K562 (cell line): Measurements from ENCODE around the gene RXFP1. TPM values are rescaled to one million over a fixed set of nuclear protein-coding genes. Genes with fewer than 3 reads are reported as not detected.

Source experiments
- ATAC-seq: fragments of 200-7000 bp; cut with Tn5 transposase; 3 replicates; pipeline ENCODE4 v1.9.1; 2020; ENCODE audit warnings: moderate library complexity
- BruUV-seq: library from RNA; stranded (reverse); fragments of 400-500 nt; replicated peaks from 2 replicates; lab custom pipeline; 2021; lab: Mats Ljungman, UMichigan
- CTCF ChIA-PET: fragments of 300-600 bp; formaldehyde crosslinking; extraction: SDS; loops from one replicate; lab custom pipeline; 2021; ENCODE audit warnings: low intra/inter-chr PET ratio; lab: Yijun Ruan, JAX
- POLR2A ChIA-PET: fragments of 300-600, 350-650 bp; sonication (Branson Sonifier 250); formaldehyde crosslinking; extraction: SDS; loops from one replicate; lab custom pipeline; 2021; ENCODE audit warnings: antibody characterized with exemption, inconsistent platforms; lab: Yijun Ruan, JAX
- DNase-seq, 4 experiments: peaks; one replicate each; pipeline versions ENCODE4 v3.0.0 to v3.0.0-alpha.2; 2011 to 2018; ENCODE audit warnings: low spot score in 3 of 4, mixed read lengths in 3 of 4; ENCODE audit errors: extremely low read depth in 1 of 4
- FAIRE-seq: peaks from 2 replicates; lab custom pipeline; 2011; peaks lifted over from hg19 to GRCh38; lab: Jason Lieb, UNC
- H2AFZ ChIP-seq: 2 replicates; pipeline ENCODE4 v1.6.0; 2011; ENCODE audit warnings: low read depth, low read length, control low read depth, inconsistent platforms
- H3K27ac ChIP-seq: fragments of 200-600 bp; 3 replicates; pipeline ENCODE4 v1.8.0; 2011; ENCODE audit warnings: low read depth, mild to moderate bottlenecking, control low read depth, inconsistent platforms, low read length, moderate library complexity, mixed read lengths; ENCODE audit errors: extremely low read depth
- H3K27me3 ChIP-seq, 2 experiments: fragments of 300-600 bp in 1 of 2; 2 replicates in 1 of 2; 3 replicates in 1 of 2; pipeline versions ENCODE4 v1.6.0 to v1.8.0; 2011; ENCODE audit warnings: inconsistent platforms in 2 of 2, low read length in 2 of 2, mild to moderate bottlenecking in 1 of 2, mixed read lengths in 1 of 2, moderate library complexity in 1 of 2; ENCODE audit not compliant: control insufficient read depth in 2 of 2, insufficient read depth in 2 of 2
- H3K36me3 ChIP-seq: fragments of 300-600 bp; 3 replicates; pipeline ENCODE4 v1.8.0; 2011; ENCODE audit warnings: mild to moderate bottlenecking, low read length, inconsistent platforms; ENCODE audit not compliant: control insufficient read depth, insufficient read depth
- H3K4me1 ChIP-seq, 2 experiments: fragments of 200-600 bp in 1 of 2; replicated peaks in 1 of 2; 2 replicates in 1 of 2; 3 replicates in 1 of 2; pipeline versions ENCODE4 v1.5.1 to v1.8.0; 2011; ENCODE audit warnings: inconsistent platforms in 2 of 2, low read length in 2 of 2, mild to moderate bottlenecking in 1 of 2, mixed read lengths in 1 of 2, moderate library complexity in 1 of 2; ENCODE audit not compliant: control insufficient read depth in 2 of 2, insufficient read depth in 2 of 2
- H3K4me2 ChIP-seq: 2 replicates; pipeline ENCODE4 v1.6.1; 2011; ENCODE audit warnings: low read length, control low read depth, inconsistent platforms, mixed read lengths; ENCODE audit not compliant: insufficient read depth
- H3K4me3 ChIP-seq: fragments of 200-600 bp; sonication (generic), shearing (Covaris generic); 2 replicates; pipeline ENCODE4 v1.5.1; 2016; ENCODE audit warnings: control low read depth, inconsistent platforms
- H3K79me2 ChIP-seq: fragments of 200-600 bp; 3 replicates; pipeline ENCODE4 v1.8.0; 2011; ENCODE audit warnings: low read length, inconsistent platforms; ENCODE audit not compliant: control insufficient read depth, insufficient read depth
- H3K9ac ChIP-seq, 2 experiments: 2 replicates each; pipeline versions ENCODE4 v1.6.0 to v1.6.1; 2011; ENCODE audit warnings: low read depth in 2 of 2, low read length in 2 of 2, control low read depth in 1 of 2, inconsistent platforms in 1 of 2, mild to moderate bottlenecking in 1 of 2, mixed read lengths in 1 of 2; ENCODE audit not compliant: insufficient read depth in 1 of 2
- H3K9me1 ChIP-seq: one replicate; pipeline ENCODE4 v1.6.0; 2011; ENCODE audit warnings: inconsistent platforms, mild to moderate bottlenecking, low read length, moderate library complexity; ENCODE audit not compliant: control insufficient read depth, insufficient read depth
- H3K9me3 ChIP-seq: replicated peaks from 2 replicates; pipeline ENCODE4 v1.5.1; 2011; ENCODE audit warnings: low read depth, low read length, inconsistent platforms; ENCODE audit not compliant: control insufficient read depth, insufficient read depth
- H4K20me1 ChIP-seq: replicated peaks from 2 replicates; pipeline ENCODE4 v1.6.1; 2011; ENCODE audit warnings: low read length, inconsistent platforms, mixed read lengths; ENCODE audit not compliant: control insufficient read depth, insufficient read depth
- BACH1 ChIP-seq: fragments of 200-800 bp; sonication (Bioruptor generic); IDR thresholded peaks from 2 replicates; pipeline ENCODE4 v1.6.1; 2016; ENCODE audit warnings: missing genetic modification characterization, missing compliant biosample characterization
- CBFB ChIP-seq: sonication (generic); formaldehyde crosslinking; IDR thresholded peaks from 2 replicates; pipeline ENCODE4 v1.4.0; 2020; ENCODE audit warnings: mild to moderate bottlenecking, missing genetic modification reagents
- E2F3 ChIP-seq: fragments of 250-450 bp; sonication (Bioruptor Pico); IDR thresholded peaks from 2 replicates; pipeline ENCODE4 v1.4.0; 2020; ENCODE audit warnings: mild to moderate bottlenecking
- FUS ChIP-seq: fragments of 200-400 bp; formaldehyde crosslinking; optimal IDR thresholded peaks from 2 replicates; pipeline ENCODE3; 2017; ENCODE audit warnings: low read depth, low read length
- RAD21 ChIP-seq, 2 experiments: fragments of 250-450 bp in 1 of 2; fragments of 450-650 bp in 1 of 2; sonication (Bioruptor Pico) in 1 of 2; formaldehyde crosslinking in 1 of 2; IDR thresholded peaks in 1 of 2; conservative IDR thresholded peaks in 1 of 2; 2 replicates each; pipeline versions ENCODE4 v1.4.0 to v1.8.0; 2020 to 2022; ENCODE audit warnings: mild to moderate bottlenecking in 2 of 2, moderate library complexity in 1 of 2
- SPI1 ChIP-seq: IDR thresholded peaks from 2 replicates; pipeline ENCODE4 v1.6.1; 2011; ENCODE audit warnings: low read depth, low read length, control low read depth, borderline replicate concordance
- TBP ChIP-seq: optimal IDR thresholded peaks from 2 replicates; pipeline ENCODE3; 2011; ENCODE audit warnings: low read depth, low read length, improper control_type of control experiment
- ZNF174 ChIP-seq: fragments of 250-450 bp; sonication (Bioruptor Pico); IDR thresholded peaks from 2 replicates; pipeline ENCODE4 v1.4.0; 2020; ENCODE audit warnings: mild to moderate bottlenecking
- WGBS: fragments of 100-300 bp; shearing (Covaris generic); methylation state at CpG from one replicate; pipeline ENCODE4 v1.1.6; 2016; ENCODE audit warnings: low coverage, mixed read lengths; ENCODE audit not compliant: insufficient coverage; ENCODE audit errors: missing lambda C conversion rate; 5-methylcytosine and 5-hydroxymethylcytosine counted together
- in situ Hi-C: fragments of 300-500 bp; cut with MboI; formaldehyde crosslinking; loops from 4 replicates; pipeline ENCODE4 v1.15.0; 2018; ENCODE audit warnings: inconsistent platforms, mixed read lengths
- intact Hi-C: fragments of 100-400 bp; cut with micrococcal nuclease; formaldehyde crosslinking; loops from 2 replicates; pipeline ENCODE4 v1.14.2; 2022
- polyA plus RNA-seq, 8 experiments: library from polyadenylated mRNA; depleted of rRNA in 4 of 8; stranded (reverse) in 5 of 8; unstranded in 3 of 8; fragments of >200 nt; fragmentation: Nextera tagmentation in 2 of 8; fragmentation: Illumina TruSeq in 1 of 8; extraction: Ambion mirVana in 2 of 8; extraction: Trizol in 1 of 8; gene quantifications; 2 replicates each; pipeline versions ENCODE4 v1.2.1 to v1.2.3, GENCODE V29; 2011 to 2014; ENCODE audit warnings: inconsistent platforms in 1 of 8, missing spikeins in 1 of 8
- total RNA-seq, 7 experiments: library from RNA; depleted of rRNA in 6 of 7; stranded (reverse); fragments of >200 nt in 6 of 7; fragmentation: Illumina TruSeq in 2 of 7; extraction: Trizol in 2 of 7; gene quantifications; 2 replicates each; pipeline versions ENCODE4 v1.2.1 to v1.2.3, GENCODE V29; 2011 to 2021; ENCODE audit warnings: low replicate concordance in 1 of 7
- TF ChIP-seq, protein P1 (sequence below), 2 experiments: IDR thresholded peaks; 2 replicates each; pipeline ENCODE4 v1.6.1; 2011; ENCODE audit warnings: borderline replicate concordance in 1 of 2, control low read depth in 1 of 2, low read depth in 1 of 2, low read length in 1 of 2, mild to moderate bottlenecking in 1 of 2, mixed read lengths in 1 of 2, moderate library complexity in 1 of 2; ENCODE audit not compliant: insufficient read depth in 1 of 2, insufficient read length in 1 of 2, poor library complexity in 1 of 2, severe bottlenecking in 1 of 2; ENCODE audit errors: extremely low read depth in 1 of 2
- TF ChIP-seq, protein P2 (sequence below): sonication (generic); formaldehyde crosslinking; IDR thresholded peaks from 2 replicates; pipeline ENCODE4 v1.8.1; 2022; ENCODE audit warnings: missing genetic modification reagents
- TF ChIP-seq, protein P3 (sequence below): fragments of 450-650 bp; IDR thresholded peaks from 2 replicates; pipeline ENCODE4 v1.6.1; 2016

RXFP1 gene
- total and polyA plus RNA-seq, 9 of the 15 experiments (the other 6 are each of a cell fraction or from before 2014, with no cell fraction given): 0.03 to 0.06 (median 0.04) TPM; not detected in 6

DNA sequence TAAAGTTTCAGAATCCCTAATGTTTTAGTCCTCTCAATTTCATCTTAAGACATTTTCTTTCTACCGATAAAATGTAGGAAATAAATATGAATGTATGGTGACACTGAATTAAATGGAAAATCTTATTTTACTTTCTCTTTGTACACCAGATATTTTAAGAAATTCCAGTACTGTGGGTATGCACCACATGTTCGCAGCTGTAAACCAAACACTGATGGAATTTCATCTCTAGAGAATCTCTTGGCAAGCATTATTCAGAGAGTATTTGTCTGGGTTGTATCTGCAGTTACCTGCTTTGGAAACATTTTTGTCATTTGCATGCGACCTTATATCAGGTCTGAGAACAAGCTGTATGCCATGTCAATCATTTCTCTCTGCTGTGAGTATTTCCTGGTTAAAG is 123.1 kb downstream of the RXFP1 start:
- POLR2A ChIA-PET: interaction anchor here (0.7 to 2.0 kb wide), 2 partner anchors 9 to 13 kb away, joined by 5 to 7 read pairs; no protein-coding TSS in a partner anchor
- no peak for ATAC-seq
- no peaks in the 10 kb centered on the region for H3K4me1 ChIP-seq

DNA sequence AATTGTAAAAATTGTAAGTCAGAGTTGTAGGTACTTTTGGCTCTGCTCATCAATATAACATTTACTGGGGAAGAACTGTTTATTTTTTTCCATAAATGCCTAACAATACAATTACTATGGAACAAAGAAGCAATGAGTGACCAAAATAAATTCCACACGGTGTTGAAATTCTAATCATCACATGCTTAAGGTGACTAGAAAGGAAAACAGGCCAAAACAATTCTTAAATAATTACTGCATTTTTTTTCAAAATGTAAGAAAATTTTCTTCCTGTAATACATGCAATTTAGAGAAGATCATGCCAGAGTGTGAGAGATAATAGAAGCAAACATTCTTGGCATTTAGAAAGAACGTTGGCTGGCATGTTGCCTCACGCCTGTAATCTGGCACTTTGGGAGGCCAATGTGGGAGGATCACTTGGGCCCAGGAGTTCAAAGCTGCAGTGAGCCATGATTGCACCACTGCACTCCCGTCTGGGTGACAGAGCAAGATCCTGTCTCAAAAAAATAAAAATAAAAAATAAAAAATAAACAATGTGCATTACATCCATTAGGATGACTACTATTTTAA is 127.5 kb downstream of the RXFP1 start:
- no peaks in the 10 kb centered on the region for H3K79me2 ChIP-seq
- H2AFZ ChIP-seq: no peak overlapping the region
- no peaks in the 10 kb centered on the region for H3K4me1 ChIP-seq
- H3K4me2 ChIP-seq: no peak overlapping the region
- ChIA-PET POLR2A (no interaction called here), CTCF (no interaction called here)
- no peak for FAIRE-seq
- no peaks in the 10 kb centered on the region for H3K9me3 ChIP-seq
- no peak overlapping the region for H3K27ac ChIP-seq
- H3K27me3 ChIP-seq: no peaks in the 10 kb centered on the region; a peak in 1 of 5 replicates
- no peak for ATAC-seq
- in situ Hi-C loops (no loop called here), intact Hi-C loops (no loop called here)
- no peak for DNase-seq
- no peak overlapping the region for H3K9ac ChIP-seq
- WGBS: 8% methylated on average over 4 of the region's 4 CpGs
- no peaks in the 10 kb centered on the region for H3K9me1 ChIP-seq
- H3K36me3 ChIP-seq: no peaks in the 10 kb centered on the region
- no TSS peak for BruUV-seq
- H4K20me1 ChIP-seq: no peaks in the 10 kb centered on the region
- no peak overlapping the region for H3K4me3 ChIP-seq
- TF ChIP-seq, protein P1, sequence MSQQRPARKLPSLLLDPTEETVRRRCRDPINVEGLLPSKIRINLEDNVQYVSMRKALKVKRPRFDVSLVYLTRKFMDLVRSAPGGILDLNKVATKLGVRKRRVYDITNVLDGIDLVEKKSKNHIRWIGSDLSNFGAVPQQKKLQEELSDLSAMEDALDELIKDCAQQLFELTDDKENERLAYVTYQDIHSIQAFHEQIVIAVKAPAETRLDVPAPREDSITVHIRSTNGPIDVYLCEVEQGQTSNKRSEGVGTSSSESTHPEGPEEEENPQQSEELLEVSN (IDR thresholded peaks at IDR 0.05; ENCODE audit: borderline replicate concordance in 1 of 2, extremely low read depth in 1 of 2, insufficient read depth in 1 of 2, insufficient read length in 1 of 2, low read depth in 1 of 2, low read length in 1 of 2, poor library complexity in 1 of 2, severe bottlenecking in 1 of 2): no peak
- TF ChIP-seq E2F3 (CRISPR knock-in tag) (no peak), BACH1 (tag) (no peak), TBP (no peak), FUS (no peak), ZNF174 (CRISPR knock-in tag) (no peak), RAD21 (CRISPR knock-in tag; conservative IDR thresholded peaks at IDR 0.05 in 1 of 2, IDR thresholded peaks at IDR 0.05 in 1 of 2) (no peak), CBFB (CRISPR knock-in tag) (no peak)
- TF ChIP-seq, protein P2, sequence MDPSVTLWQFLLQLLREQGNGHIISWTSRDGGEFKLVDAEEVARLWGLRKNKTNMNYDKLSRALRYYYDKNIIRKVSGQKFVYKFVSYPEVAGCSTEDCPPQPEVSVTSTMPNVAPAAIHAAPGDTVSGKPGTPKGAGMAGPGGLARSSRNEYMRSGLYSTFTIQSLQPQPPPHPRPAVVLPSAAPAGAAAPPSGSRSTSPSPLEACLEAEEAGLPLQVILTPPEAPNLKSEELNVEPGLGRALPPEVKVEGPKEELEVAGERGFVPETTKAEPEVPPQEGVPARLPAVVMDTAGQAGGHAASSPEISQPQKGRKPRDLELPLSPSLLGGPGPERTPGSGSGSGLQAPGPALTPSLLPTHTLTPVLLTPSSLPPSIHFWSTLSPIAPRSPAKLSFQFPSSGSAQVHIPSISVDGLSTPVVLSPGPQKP: no peak

More for the DNA sequence above, 123.1 kb downstream of the RXFP1 start:
- no peak overlapping the region for H3K27ac ChIP-seq
- DNase-seq (no peak), FAIRE-seq (no peak)
- no peaks in the 10 kb centered on the region; a peak in 1 of 5 replicates for H3K27me3 ChIP-seq
- no peaks in the 10 kb centered on the region for H3K9me1 ChIP-seq
- no peak overlapping the region for H3K9ac ChIP-seq
- no peaks in the 10 kb centered on the region for H3K36me3 ChIP-seq
- no peaks in the 10 kb centered on the region for H4K20me1 ChIP-seq
- intact Hi-C loops (no loop called here), in situ Hi-C loops (no loop called here)
- H3K4me3 ChIP-seq: no peak overlapping the region
- CTCF ChIA-PET: interaction anchor here (0.6 kb wide), 1 partner anchor 376 kb away, joined by 3 read pairs; no protein-coding TSS in a partner anchor
- H3K4me2 ChIP-seq: no peak overlapping the region
- 9% methylated on average over 3 of the region's 3 CpGs for WGBS
- no peaks in the 10 kb centered on the region for H3K79me2 ChIP-seq
- H2AFZ ChIP-seq: no peak overlapping the region
- TF ChIP-seq, protein P3, sequence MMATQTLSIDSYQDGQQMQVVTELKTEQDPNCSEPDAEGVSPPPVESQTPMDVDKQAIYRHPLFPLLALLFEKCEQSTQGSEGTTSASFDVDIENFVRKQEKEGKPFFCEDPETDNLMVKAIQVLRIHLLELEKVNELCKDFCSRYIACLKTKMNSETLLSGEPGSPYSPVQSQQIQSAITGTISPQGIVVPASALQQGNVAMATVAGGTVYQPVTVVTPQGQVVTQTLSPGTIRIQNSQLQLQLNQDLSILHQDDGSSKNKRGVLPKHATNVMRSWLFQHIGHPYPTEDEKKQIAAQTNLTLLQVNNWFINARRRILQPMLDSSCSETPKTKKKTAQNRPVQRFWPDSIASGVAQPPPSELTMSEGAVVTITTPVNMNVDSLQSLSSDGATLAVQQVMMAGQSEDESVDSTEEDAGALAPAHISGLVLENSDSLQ: peak; percentile 55
- no peak for TF ChIP-seq SPI1
- no TSS peak for BruUV-seq
- no peaks in the 10 kb centered on the region for H3K9me3 ChIP-seq
